ENCODE data around the gene KRTAP10-8. TPM values are rescaled to one million over a fixed set of nuclear protein-coding genes. Genes with fewer than 3 reads are reported as not detected.
"Not testable (repeated sequence)": the region's sequence is repeated elsewhere in the genome, so short reads cannot be mapped to it uniquely, and the experiment has no call there.

Gene KRTAP10-8
- total RNA-seq, 1 experiment from 2014 or later = not detected

- no peak overlapping the region for H3K4me3 Mint-ChIP-seq (ENCODE audit: low read depth, unreplicated experiment)
- intact Hi-C loops (cut with micrococcal nuclease; ENCODE audit: unreplicated experiment) = no loop called here
- CTCF ChIA-PET = no interaction called here
- H3K9me3 Mint-ChIP-seq (ENCODE audit: low read depth, unreplicated experiment) = peaks cover 5% of the 10 kb centered on the region
- no peak for DNase-seq
- H3K36me3 Mint-ChIP-seq (ENCODE audit: insufficient read depth, unreplicated experiment) = no peaks in the 10 kb centered on the region
- H3K4me1 Mint-ChIP-seq (ENCODE audit: low read depth, unreplicated experiment) = no peaks in the 10 kb centered on the region
- no TSS peak for BruUV-seq (replicated peaks)
- TF ChIP-seq CTCF (IDR thresholded peaks at IDR 0.05; ENCODE audit: unreplicated experiment) = no peak
- peaks cover 87% of the 10 kb centered on the region for H3K27me3 Mint-ChIP-seq (ENCODE audit: unreplicated experiment)
- H3K27ac Mint-ChIP-seq (ENCODE audit: unreplicated experiment) = no peak overlapping the region
These were observed 27.4 kb downstream of the KRTAP10-8 start for GRCh38 chr21:44639331-44639655.

GRCh38 chr21:44640761-44641160, 28.9 kb downstream of the KRTAP10-8 start:
- intact Hi-C loops (cut with micrococcal nuclease; ENCODE audit: unreplicated experiment) = no loop called here
- H3K27me3 Mint-ChIP-seq (ENCODE audit: unreplicated experiment) = peaks cover 88% of the 10 kb centered on the region
- H3K4me3 Mint-ChIP-seq (ENCODE audit: low read depth, unreplicated experiment) = no peak overlapping the region
- CTCF ChIA-PET = no interaction called here
- DNase-seq = no peak
- no peak for TF ChIP-seq CTCF (IDR thresholded peaks at IDR 0.05; ENCODE audit: unreplicated experiment)
- H3K9me3 Mint-ChIP-seq (ENCODE audit: low read depth, unreplicated experiment) = peaks cover 13% of the 10 kb centered on the region
- H3K36me3 Mint-ChIP-seq (ENCODE audit: insufficient read depth, unreplicated experiment) = no peaks in the 10 kb centered on the region
- no peaks in the 10 kb centered on the region for H3K4me1 Mint-ChIP-seq (ENCODE audit: low read depth, unreplicated experiment)
- no TSS peak for BruUV-seq (replicated peaks)
- no peak overlapping the region for H3K27ac Mint-ChIP-seq (ENCODE audit: unreplicated experiment)

GRCh38 chr21:44643741-44644310, 31.9 kb downstream of the KRTAP10-8 start:
- H3K36me3 Mint-ChIP-seq (ENCODE audit: insufficient read depth, unreplicated experiment) = peaks cover 3% of the 10 kb centered on the region
- DNase-seq = no peak
- peaks cover 13% of the 10 kb centered on the region for H3K9me3 Mint-ChIP-seq (ENCODE audit: low read depth, unreplicated experiment)
- no TSS peak for BruUV-seq (replicated peaks)
- H3K4me3 Mint-ChIP-seq (ENCODE audit: low read depth, unreplicated experiment) = no peak overlapping the region
- H3K27ac Mint-ChIP-seq (ENCODE audit: unreplicated experiment) = no peak overlapping the region
- no peak for TF ChIP-seq CTCF (IDR thresholded peaks at IDR 0.05; ENCODE audit: unreplicated experiment)
- intact Hi-C loops (cut with micrococcal nuclease; ENCODE audit: unreplicated experiment) = no loop called here
- CTCF ChIA-PET = interaction anchor here (0.5 kb wide), 1 partner anchor 563 kb away, joined by 4 read pairs; no protein-coding TSS in a partner anchor
- H3K27me3 Mint-ChIP-seq (ENCODE audit: unreplicated experiment) = peaks cover 83% of the 10 kb centered on the region
- H3K4me1 Mint-ChIP-seq (ENCODE audit: low read depth, unreplicated experiment) = no peaks in the 10 kb centered on the region

GRCh38 chr21:44644878-44645277, 33.0 kb downstream of the KRTAP10-8 start:
- peaks cover 13% of the 10 kb centered on the region for H3K9me3 Mint-ChIP-seq (ENCODE audit: low read depth, unreplicated experiment)
- BruUV-seq (replicated peaks) = no TSS peak
- CTCF ChIA-PET = interaction anchor here (1.2 kb wide), 1 partner anchor 16 kb away, joined by 3 read pairs; no protein-coding TSS in a partner anchor

GRCh38 chr21:44646366-44647221, 34.7 kb downstream of the KRTAP10-8 start, which contains the start of gene KRTAP10-11:
Gene KRTAP10-11 (plus strand): TSS chr21:44646414. CDS start chr21:44646459, 45 bp downstream.
- H3K9me3 Mint-ChIP-seq (ENCODE audit: low read depth, unreplicated experiment); H3K4me3 Mint-ChIP-seq (ENCODE audit: low read depth, unreplicated experiment); intact Hi-C loops (cut with micrococcal nuclease; ENCODE audit: unreplicated experiment); H3K27ac Mint-ChIP-seq (ENCODE audit: unreplicated experiment); DNase-seq; H3K36me3 Mint-ChIP-seq (ENCODE audit: insufficient read depth, unreplicated experiment); CTCF ChIA-PET; BruUV-seq (replicated peaks); H3K4me1 Mint-ChIP-seq (ENCODE audit: low read depth, unreplicated experiment): not testable (repeated sequence)
- peaks cover 82% of the 10 kb centered on the region for H3K27me3 Mint-ChIP-seq (ENCODE audit: unreplicated experiment)

More at GRCh38 chr21:44644878-44645277, 33.0 kb downstream of the KRTAP10-8 start:
- peaks cover 3% of the 10 kb centered on the region for H3K36me3 Mint-ChIP-seq (ENCODE audit: insufficient read depth, unreplicated experiment)
- intact Hi-C loops (cut with micrococcal nuclease; ENCODE audit: unreplicated experiment) = no loop called here
- no peak overlapping the region for H3K27ac Mint-ChIP-seq (ENCODE audit: unreplicated experiment)
- no peaks in the 10 kb centered on the region for H3K4me1 Mint-ChIP-seq (ENCODE audit: low read depth, unreplicated experiment)
- H3K4me3 Mint-ChIP-seq (ENCODE audit: low read depth, unreplicated experiment) = no peak overlapping the region
- no peak for DNase-seq
- H3K27me3 Mint-ChIP-seq (ENCODE audit: unreplicated experiment) = peaks cover 82% of the 10 kb centered on the region
- no peak for TF ChIP-seq CTCF (IDR thresholded peaks at IDR 0.05; ENCODE audit: unreplicated experiment)

All from Calu3 (cell line).